Gastroesophageal sphincter (tissue), 4 donors: ENCODE results near the gene RNF157. TPM values are rescaled to one million over a fixed set of nuclear protein-coding genes. Genes with fewer than 3 reads are reported as not detected.

ENCODE experiments used
- ATAC-seq: fragments of 150-250 bp; one replicate; pipeline ENCODE4 v1.9.1; 2016; ENCODE audit warnings: mild to moderate bottlenecking, moderate library complexity
- H3K27ac ChIP-seq, 4 donors: fragments of 200-600 bp; sonication (generic) in 3 of 4; 1 replicate in 3 of 4; 2 replicates in 1 of 4; pipeline ENCODE4 v1.5.1; 2016 to 2019
- H3K27me3 ChIP-seq: fragments of 200-600 bp; sonication (generic); one replicate; pipeline ENCODE4 v1.5.1; 2019
- H3K36me3 ChIP-seq, 2 donors: fragments of 200-600 bp; sonication (generic); one replicate each; pipeline ENCODE4 v1.5.1; 2019; ENCODE audit warnings: control low read depth in 1 of 2
- H3K4me1 ChIP-seq, 3 donors: fragments of 200-600 bp; sonication (generic); 1 replicate in 2 of 3; 2 replicates in 1 of 3; pipeline ENCODE4 v1.5.1; 2016 to 2019; ENCODE audit warnings: control low read depth in 2 of 3
- H3K4me3 ChIP-seq, 2 donors: fragments of 200-600 bp; sonication (generic); one replicate each; pipeline ENCODE4 v1.5.1; 2019; ENCODE audit warnings: mild to moderate bottlenecking in 1 of 2, moderate library complexity in 1 of 2
- H3K9me3 ChIP-seq, 3 donors: fragments of 200-600 bp; sonication (generic); one replicate each; pipeline ENCODE4 v1.5.1; 2017 to 2019; ENCODE audit warnings: control low read depth in 2 of 3
- EP300 ChIP-seq: sonication (generic); formaldehyde crosslinking; IDR thresholded peaks from one replicate; pipeline ENCODE4 v1.6.1; 2017; ENCODE audit warnings: antibody characterized with exemption, mild to moderate bottlenecking
- POLR2A ChIP-seq, 2 donors: fragments of 450-650 bp; IDR thresholded peaks; one replicate each; pipeline ENCODE4 v1.6.1; 2017; ENCODE audit warnings: antibody characterized with exemption in 2 of 2, mild to moderate bottlenecking in 2 of 2, moderate library complexity in 1 of 2
- POLR2AphosphoS5 ChIP-seq: sonication (generic); formaldehyde crosslinking; IDR thresholded peaks from one replicate; pipeline ENCODE4 v1.6.1; 2017; ENCODE audit warnings: antibody characterized with exemption
- WGBS, 2 donors: methylation state at CpG; one replicate each; pipeline ENCODE4 v1.1.5; 2018; ENCODE audit warnings: low coverage in 1 of 2; 5-methylcytosine and 5-hydroxymethylcytosine counted together
- total RNA-seq, 4 donors: library from RNA; depleted of rRNA; stranded (reverse); fragments of >200 nt; gene quantifications; one replicate each; pipeline ENCODE4 v1.1.0, GENCODE V29; 2016
- TF ChIP-seq, protein P1 (sequence below), 4 experiments: fragments of 200-600 bp in 2 of 4; fragments of 450-650 bp in 2 of 4; sonication (generic) in 1 of 4; IDR thresholded peaks; one replicate each; pipeline ENCODE4 v1.5.1; 2017 to 2019; ENCODE audit warnings: antibody characterized with exemption in 4 of 4, mild to moderate bottlenecking in 2 of 4, moderate library complexity in 2 of 4

The RNF157 gene
- total RNA-seq, 4 donors from 2014 or later = 2.5 to 8.1 (median 3.3) TPM

DNA sequence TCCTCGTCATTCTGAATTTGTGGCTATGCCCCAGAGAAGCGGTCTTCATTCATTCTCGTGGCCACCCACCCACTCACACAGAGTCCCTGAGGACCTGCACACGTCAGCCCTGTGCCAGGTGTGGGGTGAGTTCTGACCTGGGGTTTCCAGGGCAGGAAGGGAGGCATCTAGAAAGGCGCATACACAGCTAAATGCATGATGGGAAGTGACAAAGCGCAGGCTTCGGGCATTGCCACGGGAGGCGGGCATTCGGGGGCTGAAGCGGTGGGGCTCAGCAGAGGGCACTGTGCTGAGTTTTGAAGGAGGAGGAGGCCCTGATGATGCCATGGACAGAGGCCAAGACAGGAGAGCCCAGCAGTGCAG lies 35.8 kb upstream of the RNF157 start:
- Histone ChIP-seq H3K9me3 (no peaks in the 10 kb centered on the region), H3K27ac (no peak overlapping the region), H3K27me3 (no peaks in the 10 kb centered on the region), H3K4me1 (peaks cover 0 to 45% (median 22%) of the 10 kb centered on the region in 3 donors), H3K4me3 (no peak overlapping the region), H3K36me3 (peaks cover 0 to 16% of the 10 kb centered on the region in 2 donors)
- TF ChIP-seq EP300 (no peak), POLR2AphosphoS5 (no peak), POLR2A (IDR thresholded peaks at IDR 0.05) (no peak)
- TF ChIP-seq, protein P1, sequence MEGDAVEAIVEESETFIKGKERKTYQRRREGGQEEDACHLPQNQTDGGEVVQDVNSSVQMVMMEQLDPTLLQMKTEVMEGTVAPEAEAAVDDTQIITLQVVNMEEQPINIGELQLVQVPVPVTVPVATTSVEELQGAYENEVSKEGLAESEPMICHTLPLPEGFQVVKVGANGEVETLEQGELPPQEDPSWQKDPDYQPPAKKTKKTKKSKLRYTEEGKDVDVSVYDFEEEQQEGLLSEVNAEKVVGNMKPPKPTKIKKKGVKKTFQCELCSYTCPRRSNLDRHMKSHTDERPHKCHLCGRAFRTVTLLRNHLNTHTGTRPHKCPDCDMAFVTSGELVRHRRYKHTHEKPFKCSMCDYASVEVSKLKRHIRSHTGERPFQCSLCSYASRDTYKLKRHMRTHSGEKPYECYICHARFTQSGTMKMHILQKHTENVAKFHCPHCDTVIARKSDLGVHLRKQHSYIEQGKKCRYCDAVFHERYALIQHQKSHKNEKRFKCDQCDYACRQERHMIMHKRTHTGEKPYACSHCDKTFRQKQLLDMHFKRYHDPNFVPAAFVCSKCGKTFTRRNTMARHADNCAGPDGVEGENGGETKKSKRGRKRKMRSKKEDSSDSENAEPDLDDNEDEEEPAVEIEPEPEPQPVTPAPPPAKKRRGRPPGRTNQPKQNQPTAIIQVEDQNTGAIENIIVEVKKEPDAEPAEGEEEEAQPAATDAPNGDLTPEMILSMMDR (IDR thresholded peaks at IDR 0.05) = no peak
- WGBS, 2 donors = 91% methylated on average over 7 of the region's 11 CpGs; no CpG with 5 or more reads in 1 of the 2 donors
- ATAC-seq = no peak

DNA sequence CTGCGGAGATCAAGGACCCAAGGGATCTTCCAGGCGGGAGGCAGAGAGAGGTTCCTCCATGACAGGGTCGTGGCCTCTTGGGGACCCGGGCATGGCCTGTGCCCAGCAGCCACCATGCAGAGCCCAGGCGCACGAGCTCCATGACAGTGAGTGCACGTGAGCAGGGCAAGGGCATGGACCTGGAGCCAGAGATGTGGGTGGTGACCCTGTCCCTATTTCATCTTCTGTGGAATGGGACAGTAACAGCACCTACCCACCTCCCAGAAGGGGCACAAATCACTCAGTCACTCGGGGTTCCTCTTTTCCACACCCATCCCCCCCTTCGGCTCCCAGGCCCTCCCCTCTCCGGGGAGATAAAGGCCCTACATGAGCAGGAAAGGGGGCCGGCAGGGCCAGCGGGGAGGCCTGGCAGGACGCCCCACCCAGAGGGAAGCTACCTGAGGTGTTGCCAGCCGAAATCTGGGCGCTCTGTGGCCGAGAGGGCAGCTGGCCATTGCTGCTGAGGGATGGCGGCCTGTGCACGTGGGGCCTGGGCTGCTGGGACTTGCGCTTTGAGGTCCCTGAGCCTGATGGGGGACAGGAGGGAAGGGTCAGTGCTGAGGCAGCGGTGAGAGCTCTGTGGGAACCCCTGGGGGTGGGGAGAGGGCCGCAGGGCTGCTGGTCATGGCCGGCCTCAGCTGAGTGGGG lies 35.2 kb upstream of the RNF157 start:
- TF ChIP-seq, protein P1 (IDR thresholded peaks at IDR 0.05) = no peak
- TF ChIP-seq EP300 (no peak), POLR2A (IDR thresholded peaks at IDR 0.05) (no peak), POLR2AphosphoS5 (no peak)
- no peaks in the 10 kb centered on the region for H3K27me3 ChIP-seq
- H3K9me3 ChIP-seq = no peaks in the 10 kb centered on the region
- WGBS, 2 donors = 89% methylated on average over 9 of the region's 22 CpGs; no CpG with 5 or more reads in 1 of the 2 donors
- no peak for ATAC-seq
- no peak overlapping the region for H3K27ac ChIP-seq
- peaks cover 0 to 49% (median 22%) of the 10 kb centered on the region in 3 donors for H3K4me1 ChIP-seq
- H3K4me3 ChIP-seq = no peak overlapping the region
- peaks cover 0 to 22% of the 10 kb centered on the region in 2 donors for H3K36me3 ChIP-seq

DNA sequence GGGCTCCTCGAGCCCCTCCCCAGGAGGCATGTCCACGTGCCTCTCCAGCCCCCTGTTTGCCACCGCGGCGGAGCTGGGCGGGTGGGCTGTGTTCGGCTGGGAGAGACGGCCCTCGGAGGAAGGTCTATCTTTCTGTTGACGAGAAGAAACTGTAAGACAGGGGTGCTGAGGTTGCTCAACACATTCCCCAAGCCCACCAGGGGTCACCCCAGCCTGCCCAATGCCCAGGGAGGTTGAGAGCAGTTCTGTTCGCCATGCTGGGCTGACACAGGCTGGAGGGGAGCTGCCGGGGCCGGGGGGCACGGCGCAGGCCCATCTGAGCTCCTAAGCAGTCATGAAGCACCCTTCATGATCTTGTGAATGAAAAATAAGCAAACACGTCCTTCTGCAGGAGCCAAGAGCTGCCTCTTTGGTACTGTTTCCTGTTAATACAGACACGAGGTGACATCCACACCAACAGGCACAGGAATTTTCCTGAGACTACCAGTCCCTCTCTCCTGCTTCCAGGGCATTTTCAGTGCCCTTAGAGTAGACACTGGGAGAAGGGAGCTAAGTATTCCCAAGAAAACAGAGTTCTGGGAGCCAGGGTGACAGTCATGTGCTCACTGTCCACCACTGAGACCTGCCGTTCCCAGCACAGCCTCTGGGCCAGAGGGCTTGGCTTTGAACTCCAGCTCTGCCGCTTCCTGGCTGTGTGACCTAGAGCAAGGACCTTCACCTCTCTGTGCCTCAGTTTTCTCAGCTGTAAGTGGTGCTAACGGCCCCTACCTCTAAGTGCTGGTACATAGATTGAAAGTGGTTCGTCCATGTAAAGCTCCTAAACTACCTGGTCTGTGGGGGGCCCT lies 34.0 kb upstream of the RNF157 start:
- no peak for ATAC-seq
- Histone ChIP-seq H3K4me1 (peaks cover 0 to 56% (median 21%) of the 10 kb centered on the region in 3 donors), H3K36me3 (peaks cover 0 to 34% of the 10 kb centered on the region in 2 donors), H3K4me3 (no peak overlapping the region), H3K27ac (no peak overlapping the region), H3K9me3 (no peaks in the 10 kb centered on the region), H3K27me3 (no peaks in the 10 kb centered on the region)
- 65% methylated on average over 6 of the region's 21 CpGs; no CpG with 5 or more reads in 1 of the 2 donors for WGBS, 2 donors
- TF ChIP-seq POLR2A (IDR thresholded peaks at IDR 0.05) (no peak), EP300 (no peak), POLR2AphosphoS5 (no peak)
- TF ChIP-seq, protein P1 (IDR thresholded peaks at IDR 0.05) = no peak

DNA sequence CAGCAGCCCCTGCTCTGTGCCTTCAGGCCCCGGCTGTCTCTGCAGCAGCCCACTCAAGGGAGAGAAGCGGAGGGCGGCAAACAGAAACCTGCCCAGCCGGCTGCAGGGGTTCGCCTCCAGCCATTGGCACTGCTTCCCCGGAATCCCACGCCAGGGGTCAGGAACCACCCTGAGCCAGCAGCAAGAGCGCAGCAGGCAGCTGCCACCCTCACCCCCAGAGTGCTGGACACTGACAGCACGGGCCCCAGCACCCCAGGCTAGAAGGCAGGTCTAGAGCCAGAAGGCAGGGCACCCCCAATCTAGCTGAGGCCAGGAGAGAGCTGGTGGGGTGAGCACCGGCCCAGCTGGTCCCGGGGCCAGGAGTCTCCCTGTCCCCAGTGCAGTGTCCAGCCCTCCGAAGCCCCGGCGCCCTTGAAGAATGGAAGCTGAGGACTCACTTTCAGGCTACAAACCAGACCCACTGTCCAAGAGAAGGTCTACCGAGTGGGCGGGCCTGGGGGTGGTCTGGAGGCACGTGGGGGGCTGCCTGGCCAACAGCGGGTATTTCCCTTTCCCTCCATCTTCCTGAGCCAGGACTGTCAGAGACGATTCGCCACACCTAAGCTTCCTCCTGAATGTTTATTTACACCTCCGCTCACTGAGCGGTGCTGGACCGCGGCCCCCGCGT lies 33.3 kb upstream of the RNF157 start:
- H3K4me3 ChIP-seq = no peak overlapping the region
- no CpG with 5 or more reads among the region's 26 CpGs for WGBS, 2 donors
- H3K9me3 ChIP-seq = no peaks in the 10 kb centered on the region
- no peak for TF ChIP-seq POLR2AphosphoS5
- TF ChIP-seq EP300 = no peak
- TF ChIP-seq, protein P1 (IDR thresholded peaks at IDR 0.05) = no peak
- no peak for TF ChIP-seq POLR2A (IDR thresholded peaks at IDR 0.05)
- H3K27me3 ChIP-seq = no peaks in the 10 kb centered on the region
- peaks cover 0 to 60% (median 25%) of the 10 kb centered on the region in 3 donors for H3K4me1 ChIP-seq
- ATAC-seq = no peak
- peaks cover 0 to 38% of the 10 kb centered on the region in 2 donors for H3K36me3 ChIP-seq
- peak overlapping the region in 1 of 4 donors; percentile 0 for H3K27ac ChIP-seq
